B cell (primary cell): ENCODE measurements around the gene THSD7B.

Experiments used
- EZH2 ChIP-seq: IDR thresholded peaks from 2 replicates; pipeline ENCODE4 v1.6.1; 2012; ENCODE audit warnings: borderline replicate concordance, low read depth, mild to moderate bottlenecking, moderate library complexity, low read length; ENCODE audit not compliant: insufficient read depth, poor library complexity, severe bottlenecking
- TF ChIP-seq, protein P1 (sequence below): fragments of 200-600 bp; IDR thresholded peaks from one replicate; pipeline ENCODE4 v1.8.0; 2022; ENCODE audit warnings: antibody characterized with exemption, mild to moderate bottlenecking

DNA sequence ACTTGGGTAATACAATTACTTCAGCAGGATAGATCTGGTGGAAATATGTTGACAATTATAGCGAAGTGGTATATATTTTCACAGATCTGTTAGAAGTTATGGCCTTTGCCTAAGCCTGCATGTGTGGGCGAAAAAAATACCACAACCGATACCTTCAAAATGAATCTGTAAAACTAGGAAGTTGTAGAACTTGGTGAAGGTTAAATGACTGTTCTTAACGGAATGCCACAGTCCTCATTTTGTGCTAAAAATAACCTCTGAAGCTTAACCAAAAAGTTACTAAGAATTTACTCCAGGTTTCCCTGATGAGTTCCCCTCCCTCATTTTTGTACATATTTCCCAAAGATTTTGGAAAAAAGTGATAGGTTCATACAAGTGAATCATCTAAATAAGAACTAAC is 550.7 kb downstream of the THSD7B start:
- TF ChIP-seq, protein P1, sequence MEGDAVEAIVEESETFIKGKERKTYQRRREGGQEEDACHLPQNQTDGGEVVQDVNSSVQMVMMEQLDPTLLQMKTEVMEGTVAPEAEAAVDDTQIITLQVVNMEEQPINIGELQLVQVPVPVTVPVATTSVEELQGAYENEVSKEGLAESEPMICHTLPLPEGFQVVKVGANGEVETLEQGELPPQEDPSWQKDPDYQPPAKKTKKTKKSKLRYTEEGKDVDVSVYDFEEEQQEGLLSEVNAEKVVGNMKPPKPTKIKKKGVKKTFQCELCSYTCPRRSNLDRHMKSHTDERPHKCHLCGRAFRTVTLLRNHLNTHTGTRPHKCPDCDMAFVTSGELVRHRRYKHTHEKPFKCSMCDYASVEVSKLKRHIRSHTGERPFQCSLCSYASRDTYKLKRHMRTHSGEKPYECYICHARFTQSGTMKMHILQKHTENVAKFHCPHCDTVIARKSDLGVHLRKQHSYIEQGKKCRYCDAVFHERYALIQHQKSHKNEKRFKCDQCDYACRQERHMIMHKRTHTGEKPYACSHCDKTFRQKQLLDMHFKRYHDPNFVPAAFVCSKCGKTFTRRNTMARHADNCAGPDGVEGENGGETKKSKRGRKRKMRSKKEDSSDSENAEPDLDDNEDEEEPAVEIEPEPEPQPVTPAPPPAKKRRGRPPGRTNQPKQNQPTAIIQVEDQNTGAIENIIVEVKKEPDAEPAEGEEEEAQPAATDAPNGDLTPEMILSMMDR, result no peak
- no peak for TF ChIP-seq EZH2
